ENCODE data around the gene HCRTR2.
"Not testable (repeated sequence)": the region's sequence is repeated elsewhere in the genome, so short reads cannot be mapped to it uniquely, and the experiment has no call there.

Gene HCRTR2

GRCh38 chr6:55174211-55175026 is at the start of gene HCRTR2:
HCRTR2 (plus strand) TSS chr6:55174515; CDS start chr6:55174588, 73 bp downstream.
- DNase-seq = no peak

- DNase-seq = no peak
Measured at GRCh38 chr6:55130806-55131324, 43.5 kb upstream of the HCRTR2 start.

- no peak for DNase-seq
Measured at GRCh38 chr6:55131616-55132015, 42.7 kb upstream of the HCRTR2 start.

- no peak for DNase-seq
Measured at GRCh38 chr6:55136916-55137315, 37.4 kb upstream of the HCRTR2 start.

GRCh38 chr6:55137929-55138693 is 36.2 kb upstream of the HCRTR2 start:
- DNase-seq = no peak

GRCh38 chr6:55141611-55142010 is 32.7 kb upstream of the HCRTR2 start:
- no peak for DNase-seq

GRCh38 chr6:55142610-55143009 is 31.7 kb upstream of the HCRTR2 start:
- DNase-seq = no peak

- no peak for DNase-seq
Measured at GRCh38 chr6:55153284-55153683, 21.0 kb upstream of the HCRTR2 start.

GRCh38 chr6:55158784-55159183 is 15.5 kb upstream of the HCRTR2 start:
- DNase-seq = not testable (repeated sequence)

GRCh38 chr6:55167860-55168259 is 6.5 kb upstream of the HCRTR2 start:
- no peak for DNase-seq

GRCh38 chr6:55175078-55176049 is 1.0 kb downstream of the HCRTR2 start:
- DNase-seq = no peak

- no peak for DNase-seq
Measured at GRCh38 chr6:55176958-55177357, 2.6 kb downstream of the HCRTR2 start.

GRCh38 chr6:55180258-55180657 is 5.9 kb downstream of the HCRTR2 start:
- DNase-seq = no peak

- DNase-seq = no peak
Measured at GRCh38 chr6:55182016-55182650, 7.8 kb downstream of the HCRTR2 start.

GRCh38 chr6:55184782-55185530 is 10.6 kb downstream of the HCRTR2 start:
- no peak for DNase-seq

- DNase-seq = no peak
Measured at GRCh38 chr6:55198715-55199114, 24.4 kb downstream of the HCRTR2 start.

GRCh38 chr6:55199239-55199638 is 24.9 kb downstream of the HCRTR2 start:
- no peak for DNase-seq

- no peak for DNase-seq
Measured at GRCh38 chr6:55208478-55209458, 34.5 kb downstream of the HCRTR2 start.

- no peak for DNase-seq
Measured at GRCh38 chr6:55210952-55211351, 36.6 kb downstream of the HCRTR2 start.

GRCh38 chr6:55212156-55212555 is 37.8 kb downstream of the HCRTR2 start:
- no peak for DNase-seq

Data from CD4-positive, alpha-beta T cell treated with Interleukin-15 for 1 hour (primary cell).